HL-60 (cell line): ENCODE results near the gene LIPC.

Experiments used
- GABPA ChIP-seq: IDR thresholded peaks from 2 replicates; pipeline ENCODE4 v1.6.1; 2012; ENCODE audit warnings: low read depth
- POLR2AphosphoS5 ChIP-seq: IDR thresholded peaks from 2 replicates; pipeline ENCODE4 v1.6.1; 2012; ENCODE audit warnings: low read depth
- TF ChIP-seq, protein P1 (sequence below): IDR thresholded peaks from one replicate; pipeline ENCODE4 v1.5.1; 2011; ENCODE audit warnings: low read length, control low read depth, inconsistent platforms; ENCODE audit not compliant: insufficient read depth
- TF ChIP-seq, protein P2 (sequence below): IDR thresholded peaks from 2 replicates; pipeline ENCODE4 v1.6.1; 2012; ENCODE audit warnings: low read depth; ENCODE audit not compliant: insufficient replicate concordance

DNA sequence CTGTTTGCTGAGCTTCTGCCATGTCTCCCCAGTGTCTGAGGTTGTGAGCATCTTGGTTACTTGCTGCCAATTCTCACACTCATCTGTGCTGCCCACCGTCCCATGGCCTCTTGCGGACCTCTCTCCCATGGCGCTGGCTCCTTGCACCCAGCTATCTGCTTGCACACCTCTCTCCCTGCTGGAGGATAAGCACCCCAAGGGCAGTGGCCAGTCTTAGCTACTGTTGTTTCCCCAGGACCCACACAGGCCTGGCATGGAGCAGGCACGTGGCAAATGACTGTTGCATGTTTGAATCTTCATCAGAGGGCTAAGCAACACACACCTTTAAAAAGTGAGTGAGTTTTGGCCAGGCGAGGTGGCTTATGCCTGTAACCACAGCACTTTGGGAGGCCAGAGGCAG, 14.7 kb downstream of the LIPC start:
- TF ChIP-seq, protein P1, sequence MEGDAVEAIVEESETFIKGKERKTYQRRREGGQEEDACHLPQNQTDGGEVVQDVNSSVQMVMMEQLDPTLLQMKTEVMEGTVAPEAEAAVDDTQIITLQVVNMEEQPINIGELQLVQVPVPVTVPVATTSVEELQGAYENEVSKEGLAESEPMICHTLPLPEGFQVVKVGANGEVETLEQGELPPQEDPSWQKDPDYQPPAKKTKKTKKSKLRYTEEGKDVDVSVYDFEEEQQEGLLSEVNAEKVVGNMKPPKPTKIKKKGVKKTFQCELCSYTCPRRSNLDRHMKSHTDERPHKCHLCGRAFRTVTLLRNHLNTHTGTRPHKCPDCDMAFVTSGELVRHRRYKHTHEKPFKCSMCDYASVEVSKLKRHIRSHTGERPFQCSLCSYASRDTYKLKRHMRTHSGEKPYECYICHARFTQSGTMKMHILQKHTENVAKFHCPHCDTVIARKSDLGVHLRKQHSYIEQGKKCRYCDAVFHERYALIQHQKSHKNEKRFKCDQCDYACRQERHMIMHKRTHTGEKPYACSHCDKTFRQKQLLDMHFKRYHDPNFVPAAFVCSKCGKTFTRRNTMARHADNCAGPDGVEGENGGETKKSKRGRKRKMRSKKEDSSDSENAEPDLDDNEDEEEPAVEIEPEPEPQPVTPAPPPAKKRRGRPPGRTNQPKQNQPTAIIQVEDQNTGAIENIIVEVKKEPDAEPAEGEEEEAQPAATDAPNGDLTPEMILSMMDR, result no peak
- no peak for TF ChIP-seq POLR2AphosphoS5
- TF ChIP-seq, protein P2, sequence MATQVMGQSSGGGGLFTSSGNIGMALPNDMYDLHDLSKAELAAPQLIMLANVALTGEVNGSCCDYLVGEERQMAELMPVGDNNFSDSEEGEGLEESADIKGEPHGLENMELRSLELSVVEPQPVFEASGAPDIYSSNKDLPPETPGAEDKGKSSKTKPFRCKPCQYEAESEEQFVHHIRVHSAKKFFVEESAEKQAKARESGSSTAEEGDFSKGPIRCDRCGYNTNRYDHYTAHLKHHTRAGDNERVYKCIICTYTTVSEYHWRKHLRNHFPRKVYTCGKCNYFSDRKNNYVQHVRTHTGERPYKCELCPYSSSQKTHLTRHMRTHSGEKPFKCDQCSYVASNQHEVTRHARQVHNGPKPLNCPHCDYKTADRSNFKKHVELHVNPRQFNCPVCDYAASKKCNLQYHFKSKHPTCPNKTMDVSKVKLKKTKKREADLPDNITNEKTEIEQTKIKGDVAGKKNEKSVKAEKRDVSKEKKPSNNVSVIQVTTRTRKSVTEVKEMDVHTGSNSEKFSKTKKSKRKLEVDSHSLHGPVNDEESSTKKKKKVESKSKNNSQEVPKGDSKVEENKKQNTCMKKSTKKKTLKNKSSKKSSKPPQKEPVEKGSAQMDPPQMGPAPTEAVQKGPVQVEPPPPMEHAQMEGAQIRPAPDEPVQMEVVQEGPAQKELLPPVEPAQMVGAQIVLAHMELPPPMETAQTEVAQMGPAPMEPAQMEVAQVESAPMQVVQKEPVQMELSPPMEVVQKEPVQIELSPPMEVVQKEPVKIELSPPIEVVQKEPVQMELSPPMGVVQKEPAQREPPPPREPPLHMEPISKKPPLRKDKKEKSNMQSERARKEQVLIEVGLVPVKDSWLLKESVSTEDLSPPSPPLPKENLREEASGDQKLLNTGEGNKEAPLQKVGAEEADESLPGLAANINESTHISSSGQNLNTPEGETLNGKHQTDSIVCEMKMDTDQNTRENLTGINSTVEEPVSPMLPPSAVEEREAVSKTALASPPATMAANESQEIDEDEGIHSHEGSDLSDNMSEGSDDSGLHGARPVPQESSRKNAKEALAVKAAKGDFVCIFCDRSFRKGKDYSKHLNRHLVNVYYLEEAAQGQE, result no peak
- no peak for TF ChIP-seq GABPA
